Measurements from ENCODE around the gene NEURL1B.

Gene NEURL1B

DNA sequence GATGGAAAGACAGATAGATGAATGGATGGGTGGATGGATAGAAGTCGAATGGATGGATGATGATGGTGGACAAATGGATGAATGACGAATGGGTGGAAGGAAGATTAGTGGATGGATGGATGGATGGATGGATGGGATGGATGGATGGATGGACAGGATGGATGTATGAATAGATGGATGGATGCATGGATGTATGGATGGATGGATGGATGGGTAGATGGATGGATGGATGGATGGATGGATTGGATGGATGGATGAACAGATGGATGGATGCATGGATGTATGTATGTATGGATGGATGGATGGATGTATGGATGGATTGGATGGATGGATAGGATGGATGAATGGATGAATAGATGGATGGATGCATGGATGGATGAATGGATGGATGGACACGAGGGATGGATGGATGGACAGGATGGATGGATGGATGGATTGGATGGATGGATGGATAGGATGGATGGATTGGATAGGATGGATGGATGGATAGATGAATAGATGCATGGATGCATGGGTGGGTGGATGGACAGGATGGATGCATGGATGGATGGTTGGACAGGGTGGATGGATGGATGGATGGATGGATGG lies 77.6 kb downstream of the NEURL1B start:
- no peak for DNase-seq

DNA sequence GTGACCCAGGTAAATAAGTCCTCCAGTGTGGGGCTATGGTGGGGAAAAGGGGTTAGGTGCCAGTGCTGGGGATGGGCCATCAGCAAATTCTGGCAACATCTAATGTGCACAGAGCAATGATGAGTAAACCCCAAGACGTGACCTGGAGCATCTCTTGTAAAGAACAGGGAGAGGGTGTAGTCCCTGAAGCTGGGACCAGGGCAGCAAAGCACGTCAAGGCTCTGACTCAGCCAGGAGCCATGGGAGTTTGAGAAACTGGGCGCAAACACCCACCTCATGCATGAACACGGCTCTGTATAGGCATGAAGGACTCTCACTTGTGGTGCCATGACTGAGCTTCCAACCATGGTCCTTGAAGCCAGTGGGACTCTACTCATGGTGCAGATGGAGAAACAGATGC lies 78.1 kb downstream of the NEURL1B start:
- DNase-seq, result no peak

DNA sequence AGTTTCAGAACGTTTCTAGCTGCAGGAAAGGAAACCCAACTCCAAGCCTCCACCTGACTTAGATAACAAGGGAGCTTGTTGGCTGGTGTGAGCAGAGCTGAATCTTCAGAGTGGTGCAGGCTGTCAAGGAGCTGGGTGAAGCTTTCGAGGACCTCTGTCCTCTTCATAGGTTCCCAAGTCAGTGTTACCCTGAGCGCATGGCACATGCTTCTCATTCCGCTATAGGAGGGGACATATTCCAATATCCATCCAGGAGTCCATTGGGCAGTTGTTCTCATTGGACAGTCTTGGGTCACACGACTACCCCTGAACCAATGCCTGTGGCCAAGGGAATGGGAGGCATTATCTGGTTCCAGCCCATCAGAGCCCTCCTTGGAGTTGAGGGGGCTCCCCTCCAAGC lies 79.6 kb downstream of the NEURL1B start:
- no peak for DNase-seq

DNA sequence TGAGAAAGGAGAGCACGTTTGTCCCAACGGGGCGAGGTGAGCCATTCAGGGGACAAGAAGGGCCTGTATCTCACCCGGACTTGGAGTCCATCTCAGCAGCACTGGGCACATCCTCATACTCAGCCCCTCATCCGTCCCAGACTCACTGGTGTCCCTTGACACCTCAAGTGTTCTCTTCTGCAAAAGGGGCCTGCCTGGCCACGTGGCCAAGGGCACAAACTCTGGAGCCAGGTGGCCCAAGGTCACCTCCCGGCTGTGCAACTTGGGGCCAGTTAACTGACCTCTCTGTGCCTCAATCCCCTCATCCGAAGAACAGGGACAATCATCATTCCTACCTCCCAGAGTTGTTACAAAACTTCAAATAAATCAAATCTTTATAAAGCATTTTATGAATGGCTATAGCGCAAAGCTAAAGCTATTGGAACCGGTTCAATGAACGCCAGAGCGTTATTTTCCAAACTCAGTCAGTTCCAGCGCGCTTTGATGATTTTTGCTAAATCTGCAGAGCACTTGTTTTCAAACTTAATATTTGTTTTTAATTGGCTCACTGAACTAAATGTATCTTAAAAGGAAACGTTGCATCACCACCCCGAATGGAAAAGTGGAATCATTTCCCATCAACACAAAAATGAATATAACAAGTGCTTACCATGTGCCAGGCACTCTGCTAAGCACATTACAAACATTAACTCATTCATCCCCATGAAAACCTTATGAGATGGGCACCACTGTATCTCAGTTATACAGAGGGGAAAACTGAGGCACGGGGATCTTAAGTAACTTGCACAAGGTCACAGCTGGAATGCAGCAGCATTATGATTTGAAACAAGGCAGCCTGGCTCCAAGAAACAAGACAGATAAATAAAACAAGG lies 80.6 kb downstream of the NEURL1B start:
- DNase-seq, result no peak

DNA sequence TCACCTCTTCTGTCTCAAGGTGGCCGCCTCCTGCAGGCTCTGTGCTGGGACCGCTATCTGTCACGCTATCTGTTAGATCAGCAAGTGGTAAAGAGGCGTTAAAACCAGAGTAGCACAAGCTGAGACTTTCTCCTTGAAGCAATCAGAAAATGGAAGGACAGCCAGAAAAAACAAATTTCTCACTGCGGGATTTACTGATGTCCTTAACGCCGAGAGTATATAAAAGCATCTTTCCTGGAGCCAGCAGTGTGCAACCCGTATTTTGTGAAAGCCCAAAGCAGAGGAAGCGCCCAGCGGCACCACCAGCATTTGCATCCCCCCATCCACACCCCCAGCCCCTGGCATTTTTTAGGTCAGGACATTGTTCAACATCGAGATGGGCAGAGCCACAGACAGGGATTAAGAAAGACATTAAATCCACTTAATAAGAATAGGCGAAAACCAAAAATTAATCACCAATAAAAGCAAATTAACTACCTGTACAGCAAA lies 81.3 kb downstream of the NEURL1B start:
- no peak for DNase-seq

DNA sequence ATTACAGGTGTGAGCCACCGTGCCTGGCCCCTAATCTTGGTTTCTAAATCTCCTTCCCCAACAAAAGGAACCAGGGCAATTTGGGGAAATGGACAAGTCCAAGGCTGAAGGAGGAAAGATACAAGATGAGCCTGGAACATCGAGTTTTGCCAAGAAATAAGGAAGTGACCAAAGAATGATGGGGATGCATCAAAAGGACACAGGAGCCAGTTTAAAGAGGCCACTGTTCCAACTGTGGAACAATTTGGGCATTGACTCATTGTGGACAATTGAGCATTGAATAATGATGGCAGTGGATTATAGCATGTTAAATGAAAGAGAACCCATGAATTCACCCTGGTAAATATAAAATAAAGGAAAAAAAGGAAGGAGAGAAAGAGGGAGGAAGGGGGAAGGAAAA lies 82.4 kb downstream of the NEURL1B start:
- DNase-seq, result no peak

DNA sequence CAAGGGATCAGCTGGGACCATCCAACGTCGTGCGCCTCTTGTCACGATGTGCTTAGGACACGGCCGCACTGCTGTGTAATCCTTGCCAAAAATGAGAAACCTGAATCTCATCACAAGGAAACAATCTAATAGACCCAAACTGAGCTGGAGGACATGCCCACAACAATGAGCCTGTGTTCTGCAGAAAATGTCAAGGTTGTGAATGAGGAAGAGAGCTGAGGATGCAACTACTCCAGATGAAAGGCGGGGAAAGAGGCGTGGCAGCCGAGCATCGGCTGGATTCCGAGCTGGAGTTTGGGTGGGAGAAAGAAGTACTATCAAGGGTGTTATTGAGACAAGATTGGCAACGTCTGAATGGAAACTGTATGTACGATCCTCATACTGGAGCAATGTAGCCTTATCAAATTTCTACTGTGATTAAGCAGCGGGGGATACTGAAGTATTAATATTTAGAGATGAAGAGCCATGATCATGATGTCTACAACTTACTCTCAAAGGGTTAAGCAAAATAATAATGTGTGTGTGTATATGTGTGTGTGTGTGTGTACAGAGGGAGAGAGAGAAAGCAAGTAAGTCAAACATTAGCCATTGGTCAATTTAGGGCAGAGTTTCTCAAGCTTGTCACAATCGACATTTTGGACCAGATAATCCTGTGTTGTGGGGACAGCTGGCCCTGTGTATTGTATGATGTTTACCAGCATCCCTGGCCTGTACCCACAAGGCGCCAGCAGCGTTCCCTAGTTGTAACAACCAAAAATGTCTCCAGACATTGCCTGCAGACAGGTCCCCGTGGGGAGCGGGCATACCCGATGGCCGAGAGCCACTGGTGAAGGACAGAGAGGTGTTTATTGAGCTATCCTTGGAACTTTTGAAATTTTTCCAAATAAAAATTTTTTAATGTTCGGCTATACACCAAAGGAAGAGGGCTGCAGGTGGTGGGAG lies 83.5 kb downstream of the NEURL1B start:
- DNase-seq, result no peak

DNA sequence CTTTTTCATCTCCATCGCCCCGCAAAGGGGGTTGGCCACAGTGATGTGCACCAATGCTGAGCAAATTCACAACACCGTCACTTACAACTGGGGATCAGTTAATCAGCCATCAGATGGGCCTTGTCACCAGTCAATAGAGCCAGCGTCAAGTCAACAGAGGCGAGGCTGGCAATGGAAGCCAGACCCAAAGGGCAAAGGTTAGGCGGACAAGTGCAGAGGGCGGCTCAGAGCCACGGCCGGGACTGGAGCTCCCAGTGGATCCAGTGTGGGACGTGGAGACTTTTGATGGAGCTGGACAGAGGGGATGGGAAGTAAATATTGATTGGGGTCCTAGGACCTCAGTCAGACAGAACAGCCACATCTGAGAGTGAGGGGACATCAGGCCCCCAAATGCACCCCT lies 84.2 kb downstream of the NEURL1B start:
- no peak for DNase-seq

DNA sequence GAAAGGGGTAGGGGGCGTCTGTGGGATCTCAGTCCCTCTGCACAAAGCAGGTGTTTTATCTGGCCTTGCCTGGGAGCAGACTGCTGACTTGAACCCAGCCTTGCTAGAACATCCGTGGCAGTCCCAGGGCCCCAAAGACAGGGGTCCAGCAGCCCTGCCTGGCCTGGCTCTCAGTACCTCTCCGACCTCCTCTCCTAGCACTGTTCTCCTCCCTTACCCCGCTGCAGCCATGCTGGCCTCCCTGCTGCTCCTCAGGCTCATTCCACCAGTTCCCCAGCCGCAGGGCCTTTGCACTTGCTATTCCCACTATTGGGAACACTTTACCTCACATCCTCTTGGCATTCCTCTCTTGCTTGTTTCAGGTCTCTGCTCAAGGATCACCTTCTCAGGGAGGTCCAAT lies 84.7 kb downstream of the NEURL1B start:
- no peak for DNase-seq

DNA sequence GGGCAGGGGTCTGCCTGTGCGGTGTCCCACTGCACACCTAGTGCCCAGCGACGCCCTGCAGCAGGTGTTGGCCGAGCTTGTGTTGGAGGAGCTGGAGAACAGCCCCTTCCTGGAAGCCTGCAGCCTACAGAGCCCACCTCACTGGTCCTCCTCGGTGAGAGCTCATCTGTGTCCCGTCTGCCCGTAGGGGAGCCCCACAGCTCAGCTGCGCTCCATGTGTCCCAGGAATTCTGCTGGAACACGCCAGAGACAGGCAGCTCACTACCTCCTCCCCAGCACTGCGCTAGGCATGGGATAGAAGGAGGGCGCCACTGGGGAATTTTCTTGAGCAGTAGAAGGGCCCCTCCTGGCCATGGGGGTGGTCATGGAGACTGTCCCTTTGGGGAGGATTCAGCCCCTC lies 85.9 kb downstream of the NEURL1B start:
- no peak for DNase-seq

DNA sequence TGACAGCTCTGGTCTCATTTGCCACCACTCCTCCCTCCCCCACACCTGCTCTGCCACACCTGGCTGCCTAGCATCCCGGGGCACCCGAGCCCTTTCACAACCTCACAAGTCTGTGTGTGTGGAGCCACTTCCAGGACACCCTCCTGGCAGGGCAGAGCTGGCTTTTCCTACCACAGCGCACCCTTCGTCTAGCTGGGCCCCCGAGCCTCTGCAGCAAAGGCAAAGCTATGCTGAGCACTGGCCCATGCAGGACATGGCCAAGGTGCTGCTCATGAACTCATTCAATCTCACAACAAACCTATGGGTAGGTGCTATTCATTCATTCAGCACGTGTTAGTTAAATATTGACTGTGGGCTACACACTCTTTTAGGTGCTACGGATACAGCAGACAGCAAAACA lies 86.5 kb downstream of the NEURL1B start:
- DNase-seq, result no peak

DNA sequence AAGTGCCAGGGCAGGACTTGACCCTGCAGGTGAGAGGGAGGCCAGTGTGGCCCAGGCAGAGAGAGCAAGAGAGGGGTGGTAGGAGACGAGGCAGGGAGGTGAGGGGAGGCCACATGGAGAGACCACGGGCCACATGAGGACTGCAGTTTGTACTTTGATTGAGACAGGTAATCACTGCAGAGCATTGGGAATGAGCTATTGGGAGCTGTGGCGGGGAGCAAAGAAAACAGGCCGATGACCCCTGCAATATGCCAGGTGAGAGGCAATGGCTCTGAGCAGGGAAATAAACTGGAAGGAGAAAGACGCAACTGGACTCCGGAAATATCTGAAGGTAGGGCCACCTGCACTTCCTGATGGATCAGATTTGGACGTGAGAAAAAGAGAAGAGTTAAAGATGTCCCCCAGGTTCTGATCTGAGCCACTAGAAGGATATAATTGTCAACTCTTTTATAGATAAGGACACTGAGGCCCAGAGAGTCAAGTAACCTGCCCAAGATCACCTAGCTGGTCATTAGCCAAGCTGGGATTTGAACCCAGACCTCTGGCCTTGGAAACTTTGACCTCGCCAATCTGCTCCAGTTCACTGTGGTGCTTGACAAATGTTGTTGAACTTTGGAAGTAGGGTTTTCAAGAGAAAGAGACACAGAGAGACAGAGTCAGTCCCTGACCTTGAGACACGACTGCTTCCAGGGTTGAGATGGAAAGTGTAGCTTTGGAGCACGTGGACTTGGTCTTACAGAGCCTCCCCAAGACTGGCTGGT lies 87.6 kb downstream of the NEURL1B start:
- no peak for DNase-seq

DNA sequence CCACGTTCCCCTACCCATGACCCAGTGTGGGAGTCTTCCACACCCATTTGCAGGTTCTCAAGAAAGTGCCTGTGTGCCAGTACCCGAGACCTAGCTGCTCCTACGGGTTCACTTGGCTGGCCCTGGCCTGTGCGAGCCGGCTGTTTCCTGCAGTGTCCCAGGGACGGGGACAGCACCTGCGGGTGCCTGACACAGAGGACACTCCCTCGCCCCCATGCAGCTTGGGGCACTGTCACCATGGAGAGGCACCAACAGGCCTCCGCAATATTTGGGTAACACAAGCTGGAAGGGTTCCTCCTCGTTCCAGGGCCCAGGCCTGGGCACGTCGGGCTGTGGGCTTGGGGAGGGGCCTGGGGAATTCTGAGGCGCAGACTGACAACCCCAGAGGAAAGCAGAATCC lies 88.5 kb downstream of the NEURL1B start:
- DNase-seq, result no peak

DNA sequence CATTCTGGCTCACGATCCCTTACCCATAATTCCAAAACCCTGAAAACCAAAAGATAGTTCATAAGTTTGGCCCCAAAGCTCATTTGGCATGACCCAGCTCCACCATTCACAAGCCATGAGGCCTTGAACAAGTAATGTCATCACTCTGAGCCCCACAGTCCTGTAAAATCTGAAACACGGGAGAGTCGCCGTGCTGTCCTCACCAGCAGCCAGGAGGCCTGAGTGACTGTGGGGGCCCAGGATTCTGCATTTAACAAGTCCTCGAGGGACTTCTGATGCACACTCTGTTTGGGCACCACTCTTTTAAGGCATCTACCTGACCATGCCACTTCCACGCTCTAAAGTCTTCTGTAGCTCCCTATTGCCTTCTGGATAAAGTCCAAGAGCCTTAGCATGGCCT lies 89.2 kb downstream of the NEURL1B start:
- no peak for DNase-seq

DNA sequence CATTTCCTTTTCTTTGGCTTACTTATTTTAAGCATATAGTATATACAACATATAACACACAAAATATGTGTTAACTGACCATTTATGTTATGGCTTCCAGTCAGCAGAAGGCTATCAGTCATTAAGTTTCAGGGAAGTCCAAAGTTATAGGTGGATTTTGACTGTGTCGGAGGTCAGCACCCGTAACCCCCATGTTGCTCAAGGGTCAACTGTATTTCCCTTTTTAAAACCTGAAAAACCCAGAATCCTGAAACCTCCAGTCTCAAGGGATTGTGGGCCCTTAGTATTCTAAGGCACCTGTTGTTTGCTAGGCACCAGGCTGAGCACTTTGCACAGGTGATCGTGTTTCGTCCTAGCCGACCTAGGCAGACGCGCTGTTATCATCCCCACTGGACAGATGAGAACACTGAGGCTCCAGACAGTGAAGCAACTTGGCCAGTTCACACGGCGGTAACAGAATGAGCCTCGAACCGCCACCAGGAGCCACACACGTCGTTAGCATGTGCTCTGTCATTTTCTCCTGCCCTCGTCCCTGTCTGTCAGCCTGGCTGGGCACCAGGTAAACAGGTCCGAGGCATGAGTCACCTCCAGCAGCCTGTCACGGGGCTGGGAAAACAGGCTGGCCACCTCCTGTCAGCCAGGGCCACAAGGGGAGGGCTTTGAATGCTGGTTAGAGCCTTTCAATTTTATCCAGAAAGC lies 90.1 kb downstream of the NEURL1B start:
- peak; percentile 34 for DNase-seq

DNA sequence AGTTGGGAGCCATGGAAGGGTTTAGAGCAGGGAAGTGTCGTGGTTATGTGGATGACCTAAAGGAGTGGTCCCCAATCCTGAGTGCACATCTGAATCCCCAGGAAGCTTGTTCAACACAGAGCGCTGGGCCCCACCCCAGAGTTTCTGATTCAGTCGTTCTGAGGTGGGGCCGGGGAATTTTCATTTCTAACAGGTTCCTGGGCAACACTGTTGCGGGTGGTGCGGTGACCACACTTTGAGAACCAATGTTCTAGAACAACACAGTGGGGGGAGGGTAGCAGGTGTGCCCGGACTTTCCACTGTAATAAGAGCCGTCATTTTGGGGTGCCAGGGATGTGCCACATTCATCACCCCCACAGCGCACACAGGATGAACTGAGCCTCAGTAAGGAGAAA lies 90.6 kb downstream of the NEURL1B start:
- no peak for DNase-seq

DNA sequence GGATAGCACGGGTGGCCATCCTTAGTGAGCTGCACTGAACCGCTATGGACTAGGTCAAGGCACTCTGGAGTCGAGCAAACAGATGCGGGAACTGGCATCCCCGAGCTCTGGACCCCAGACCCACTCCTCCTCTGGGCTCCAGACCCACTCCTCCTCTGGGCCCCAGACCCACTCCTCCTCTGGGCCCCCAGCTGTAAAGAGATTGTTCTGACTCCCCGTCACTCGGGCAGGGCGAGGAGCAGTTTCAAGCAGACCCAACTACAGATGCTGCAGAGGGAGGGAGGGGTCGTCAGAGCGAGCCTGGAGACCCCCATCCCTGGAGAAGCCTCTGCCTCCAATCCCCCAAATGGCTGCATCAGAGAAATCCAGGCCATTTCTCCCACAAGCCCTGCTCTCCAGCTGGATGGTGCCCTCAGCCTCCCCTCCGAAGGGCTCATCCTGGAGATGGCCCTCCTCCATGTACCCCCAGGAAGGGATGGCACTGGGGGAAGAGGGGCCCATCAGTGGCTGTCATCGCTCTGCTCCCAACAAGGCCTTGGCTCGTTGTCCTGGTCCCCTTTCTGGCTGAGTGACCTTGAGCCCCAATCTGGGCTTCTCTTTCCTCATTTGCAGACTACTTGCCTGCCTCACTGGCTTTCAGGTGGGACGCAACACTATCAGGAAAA lies 91.3 kb downstream of the NEURL1B start:
- no peak for DNase-seq

DNA sequence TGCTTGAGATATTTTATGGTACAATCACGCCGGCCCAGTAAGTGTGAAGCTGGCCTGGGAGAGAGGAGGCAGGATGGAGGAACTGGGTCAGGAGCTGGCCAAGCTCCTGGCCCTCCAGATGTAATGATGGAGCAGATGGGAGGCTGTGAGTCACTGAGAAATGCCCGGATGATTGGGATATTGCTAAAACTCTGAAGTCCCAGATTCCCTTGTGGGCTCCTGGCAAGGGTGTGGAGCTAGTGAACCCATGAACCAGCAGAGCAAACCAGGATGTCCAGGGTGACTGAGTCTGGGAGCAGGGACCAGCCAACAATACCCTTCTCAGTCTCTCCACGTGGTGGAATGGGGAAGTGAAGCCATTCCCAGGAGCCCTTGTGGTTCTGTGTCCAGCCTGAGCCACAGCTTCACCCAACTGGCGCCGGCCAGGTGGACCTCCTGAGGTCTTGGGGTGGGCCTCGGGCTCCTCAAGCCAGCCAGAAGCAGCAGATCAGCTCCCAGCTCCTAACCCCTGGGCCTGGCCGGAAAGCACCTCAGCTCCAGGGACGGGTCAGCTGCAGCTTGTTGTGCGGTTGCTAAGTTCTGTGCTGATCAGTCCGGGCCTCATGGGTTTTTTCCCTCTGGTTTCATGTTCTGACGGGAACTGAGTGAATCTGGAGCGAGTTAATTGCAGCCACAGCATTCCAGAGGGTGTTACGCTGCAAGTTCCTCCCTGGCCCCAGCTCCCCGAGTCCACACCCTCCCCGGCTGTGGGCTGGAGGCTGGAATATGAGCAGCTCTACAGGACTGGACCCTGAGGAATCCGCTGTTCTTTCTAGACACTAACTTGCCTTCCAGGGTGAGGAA lies 92.3 kb downstream of the NEURL1B start:
- no peak for DNase-seq

DNA sequence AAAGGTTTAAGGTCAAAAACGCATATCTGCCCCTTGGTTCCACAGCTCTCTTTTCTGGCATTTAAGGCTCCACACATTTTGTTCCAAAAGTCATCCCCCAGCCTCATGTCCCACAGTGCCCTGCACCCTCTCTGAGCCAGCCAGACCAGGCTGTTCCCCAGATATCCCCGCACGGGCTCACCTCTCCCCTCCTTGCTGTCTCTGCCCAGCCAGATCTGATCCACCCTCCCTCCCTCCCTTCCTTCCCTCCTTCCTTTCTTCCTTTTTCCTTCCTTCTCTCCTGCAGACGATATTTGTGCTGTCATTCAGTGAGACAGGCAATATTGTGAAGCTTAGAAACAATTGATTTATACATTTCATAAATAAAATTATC lies 92.9 kb downstream of the NEURL1B start:
- DNase-seq, result no peak

DNA sequence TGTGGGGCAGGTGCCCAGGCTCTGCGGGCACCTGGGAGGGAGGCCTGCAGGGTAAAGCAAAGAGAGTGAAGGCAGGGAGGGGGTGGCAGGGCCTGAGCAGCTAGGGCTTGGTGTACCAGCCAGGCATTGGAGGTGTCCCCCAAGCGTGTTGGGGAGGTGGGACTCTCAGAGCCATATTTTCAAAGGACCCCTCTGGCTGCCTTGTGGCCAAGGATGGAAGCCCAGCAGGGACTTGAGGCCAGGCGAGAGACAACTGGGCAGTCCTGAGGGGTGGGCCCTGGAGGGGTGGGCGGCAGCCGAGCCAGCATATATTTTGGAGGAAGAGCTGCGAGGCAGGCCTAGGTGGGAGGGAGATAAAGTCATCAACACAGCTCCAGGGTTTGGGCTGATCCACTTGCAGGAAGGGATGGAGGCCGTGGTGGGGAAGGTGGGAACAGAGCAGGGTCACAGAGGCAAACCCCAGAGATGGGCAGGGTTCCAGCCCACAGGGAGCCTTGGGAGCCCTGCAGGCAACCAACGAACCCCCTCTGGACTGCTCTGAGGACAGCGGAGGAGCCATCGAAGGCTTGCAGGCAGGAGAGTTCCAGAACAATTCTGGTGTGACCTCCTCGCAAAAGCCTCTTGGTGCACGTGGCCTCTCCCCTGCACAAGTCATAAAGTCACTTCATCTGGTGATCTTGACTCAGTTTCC lies 94.2 kb downstream of the NEURL1B start:
- DNase-seq, result no peak
